HG03354 (cell line): ENCODE results near the gene MOBP.

Source experiments
- ATAC-seq: cut with Tn5 transposase; IDR thresholded peaks from one replicate; pipeline ENCODE4 v1.9.1; 2021; ENCODE audit warnings: mild to moderate bottlenecking; ENCODE audit not compliant: unreplicated experiment, poor library complexity, severe bottlenecking

Gene MOBP

GRCh38 chr3:39531066-39531465 lies 63.6 kb downstream of the MOBP start:
- no peak for ATAC-seq

GRCh38 chr3:39531665-39532064 lies 64.2 kb downstream of the MOBP start:
- no peak for ATAC-seq

- no peak for ATAC-seq
Measured at GRCh38 chr3:39532777-39533176, 65.3 kb downstream of the MOBP start.

- ATAC-seq: no peak
Measured at GRCh38 chr3:39533226-39533625, 65.7 kb downstream of the MOBP start.

- ATAC-seq: no peak
Measured at GRCh38 chr3:39540162-39540921, 72.9 kb downstream of the MOBP start.

DNA sequence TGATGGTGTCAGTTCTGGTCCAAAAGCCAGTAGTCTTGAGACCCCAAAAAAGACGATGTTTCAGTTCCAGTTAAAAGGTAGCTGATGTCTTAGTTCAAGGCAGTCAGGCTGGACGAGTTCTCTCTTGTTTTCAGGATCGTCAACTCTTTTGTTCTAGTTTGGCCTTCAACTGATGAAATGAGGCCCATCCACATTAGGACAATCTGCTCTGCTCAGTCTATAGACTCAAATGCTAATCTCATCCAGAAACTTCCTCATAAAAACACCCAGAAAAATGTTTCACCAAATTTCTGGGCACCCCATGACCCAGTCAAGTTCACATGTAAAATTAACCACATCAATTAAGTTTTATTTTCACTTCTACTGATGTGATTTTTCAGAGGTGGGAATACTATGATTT lies 74.0 kb downstream of the MOBP start:
- ATAC-seq: no peak

DNA sequence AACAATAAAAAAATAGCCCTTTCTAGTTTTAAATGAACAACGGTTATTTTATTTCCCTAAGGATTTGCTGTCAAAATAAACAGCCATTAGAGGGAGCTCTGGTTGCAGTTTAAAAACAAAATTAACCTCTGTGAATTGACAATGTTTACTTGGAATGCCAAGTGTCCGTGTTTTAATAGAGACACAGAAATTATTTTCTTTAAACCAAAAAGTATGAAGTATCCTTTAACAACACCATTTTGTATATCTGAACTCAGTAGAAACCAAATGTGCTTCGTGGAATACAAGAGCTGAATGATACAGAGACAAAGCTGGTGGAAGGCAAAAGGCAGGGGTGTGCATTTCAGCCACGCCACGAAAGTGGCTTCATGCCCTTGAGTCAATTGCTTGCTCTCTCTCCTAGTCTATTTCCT lies 74.4 kb downstream of the MOBP start:
- no peak for ATAC-seq

GRCh38 chr3:39542588-39542988 lies 75.1 kb downstream of the MOBP start:
- ATAC-seq: no peak

DNA sequence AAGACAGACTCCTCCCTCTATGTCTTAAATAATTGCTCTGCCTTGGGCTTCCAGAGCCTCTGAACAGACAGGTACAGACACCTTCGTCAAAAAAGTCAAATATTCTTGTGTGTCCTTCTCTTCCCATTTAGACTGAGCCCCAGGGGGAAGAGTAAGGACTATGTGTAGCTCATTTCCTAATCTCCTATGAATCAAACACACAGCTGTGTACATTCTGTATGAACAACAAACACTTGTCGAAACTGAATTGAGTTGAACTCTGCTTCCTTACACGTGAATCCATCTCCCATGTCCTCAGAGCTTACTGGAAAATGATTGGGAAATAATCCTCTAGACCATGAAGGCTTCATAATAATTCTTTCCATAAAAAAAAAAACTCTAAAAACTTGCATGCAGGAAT lies 80.8 kb downstream of the MOBP start:
- ATAC-seq: no peak

DNA sequence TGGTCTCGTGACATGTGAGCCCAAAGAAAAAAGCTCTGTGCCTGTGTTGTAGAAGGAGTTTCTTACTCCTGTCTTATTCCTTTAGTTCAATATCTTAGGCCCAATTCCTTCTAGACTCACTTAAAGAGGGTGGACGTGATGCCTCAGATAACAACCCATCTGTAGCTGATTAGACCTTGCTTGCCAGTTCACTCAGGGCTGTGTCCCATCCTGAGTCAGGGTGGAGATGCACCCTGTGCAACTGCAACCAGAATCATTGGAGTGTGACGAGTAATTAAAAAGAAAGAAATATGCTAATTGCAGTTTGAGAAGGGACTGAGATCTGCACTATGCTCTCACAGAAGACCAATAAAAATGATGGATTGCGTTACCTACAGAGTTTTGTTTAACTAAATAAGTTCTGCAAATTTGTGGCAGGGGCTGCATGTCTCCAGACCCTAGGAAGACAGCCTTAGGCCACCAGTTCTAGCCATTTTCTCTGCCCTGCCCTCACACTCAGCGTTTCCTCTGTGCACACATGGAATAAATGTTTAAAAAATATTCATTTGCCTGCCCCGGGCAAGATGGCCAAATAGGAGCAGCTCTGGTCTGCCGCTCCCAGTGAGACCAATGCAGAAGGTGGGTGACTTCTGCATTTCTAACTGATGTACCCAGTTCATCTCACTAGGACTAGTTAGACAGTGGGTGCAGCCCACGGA lies 83.0 kb downstream of the MOBP start:
- no peak for ATAC-seq
